ENCODE data around the gene TMPRSS3.

The TMPRSS3 gene

GRCh38 chr21:42387843-42388340 is 8.0 kb downstream of the TMPRSS3 start:
- DNase-seq (ENCODE audit: low spot score) = no peak

GRCh38 chr21:42387164-42387563 is 8.7 kb downstream of the TMPRSS3 start:
- no peak for DNase-seq (ENCODE audit: low spot score)

GRCh38 chr21:42386034-42386591 is 9.7 kb downstream of the TMPRSS3 start:
- DNase-seq (ENCODE audit: low spot score) = no peak

GRCh38 chr21:42385619-42386018 is 10.2 kb downstream of the TMPRSS3 start:
- no peak for DNase-seq (ENCODE audit: low spot score)

GRCh38 chr21:42384989-42385388 is 10.9 kb downstream of the TMPRSS3 start:
- DNase-seq (ENCODE audit: low spot score) = no peak

- DNase-seq (ENCODE audit: low spot score) = no peak
Measured at GRCh38 chr21:42384156-42384945, 11.5 kb downstream of the TMPRSS3 start.

- DNase-seq (ENCODE audit: low spot score) = no peak
Measured at GRCh38 chr21:42383331-42383730, 12.5 kb downstream of the TMPRSS3 start.

GRCh38 chr21:42382915-42383314 is 12.9 kb downstream of the TMPRSS3 start:
- DNase-seq (ENCODE audit: low spot score) = no peak

GRCh38 chr21:42381347-42381984 is 14.4 kb downstream of the TMPRSS3 start:
- peak; percentile 31 for DNase-seq (ENCODE audit: low spot score)

GRCh38 chr21:42379426-42380215 is 16.2 kb downstream of the TMPRSS3 start:
- no peak for DNase-seq (ENCODE audit: low spot score)

GRCh38 chr21:42378418-42378817 is 17.4 kb downstream of the TMPRSS3 start:
- no peak for DNase-seq (ENCODE audit: low spot score)

- no peak for DNase-seq (ENCODE audit: low spot score)
Measured at GRCh38 chr21:42377951-42378340, 17.9 kb downstream of the TMPRSS3 start.

- no peak for DNase-seq (ENCODE audit: low spot score)
Measured at GRCh38 chr21:42377211-42377950, 18.5 kb downstream of the TMPRSS3 start.

- DNase-seq (ENCODE audit: low spot score) = no peak
Measured at GRCh38 chr21:42376338-42376982, 19.4 kb downstream of the TMPRSS3 start.

- no peak for DNase-seq (ENCODE audit: low spot score)
Measured at GRCh38 chr21:42375966-42376337, 19.9 kb downstream of the TMPRSS3 start.

- DNase-seq (ENCODE audit: low spot score) = no peak
Measured at GRCh38 chr21:42375506-42375905, 20.3 kb downstream of the TMPRSS3 start.

GRCh38 chr21:42374864-42375499 is 20.9 kb downstream of the TMPRSS3 start:
- DNase-seq (ENCODE audit: low spot score) = no peak

GRCh38 chr21:42374457-42374856 is 21.4 kb downstream of the TMPRSS3 start:
- DNase-seq (ENCODE audit: low spot score) = no peak

- DNase-seq (ENCODE audit: low spot score) = no peak
Measured at GRCh38 chr21:42373908-42374455, 21.9 kb downstream of the TMPRSS3 start.

- DNase-seq (ENCODE audit: low spot score) = no peak
Measured at GRCh38 chr21:42373196-42373907, 22.5 kb downstream of the TMPRSS3 start.
